Measurements from ENCODE around the gene GP5.

DNA sequence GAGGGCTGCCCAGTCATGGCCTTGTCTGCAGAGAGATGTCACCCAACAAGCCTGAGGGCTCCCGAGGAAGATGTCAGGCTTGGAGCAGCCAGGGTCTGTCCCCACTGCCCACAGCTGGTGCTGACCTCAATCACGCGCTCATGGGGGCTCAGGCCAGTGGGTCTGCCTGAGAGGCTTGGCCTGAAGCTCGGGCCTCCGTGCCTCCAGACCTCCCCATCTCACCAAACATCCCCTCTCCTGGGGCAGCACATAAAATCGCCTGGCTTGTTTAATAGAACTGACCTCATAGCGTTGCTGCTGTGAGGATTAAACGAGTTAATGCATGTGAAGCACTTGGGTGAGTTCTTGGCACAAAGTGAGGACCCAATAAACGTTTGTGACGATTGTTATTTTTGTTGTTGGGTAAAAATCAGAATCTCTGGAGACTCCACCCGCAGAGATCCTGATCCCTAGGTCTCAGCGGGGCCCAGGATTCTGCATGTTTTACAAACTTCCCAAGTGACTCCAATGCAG, 33.0 kb downstream of the GP5 start:
- TF ChIP-seq, protein P1, sequence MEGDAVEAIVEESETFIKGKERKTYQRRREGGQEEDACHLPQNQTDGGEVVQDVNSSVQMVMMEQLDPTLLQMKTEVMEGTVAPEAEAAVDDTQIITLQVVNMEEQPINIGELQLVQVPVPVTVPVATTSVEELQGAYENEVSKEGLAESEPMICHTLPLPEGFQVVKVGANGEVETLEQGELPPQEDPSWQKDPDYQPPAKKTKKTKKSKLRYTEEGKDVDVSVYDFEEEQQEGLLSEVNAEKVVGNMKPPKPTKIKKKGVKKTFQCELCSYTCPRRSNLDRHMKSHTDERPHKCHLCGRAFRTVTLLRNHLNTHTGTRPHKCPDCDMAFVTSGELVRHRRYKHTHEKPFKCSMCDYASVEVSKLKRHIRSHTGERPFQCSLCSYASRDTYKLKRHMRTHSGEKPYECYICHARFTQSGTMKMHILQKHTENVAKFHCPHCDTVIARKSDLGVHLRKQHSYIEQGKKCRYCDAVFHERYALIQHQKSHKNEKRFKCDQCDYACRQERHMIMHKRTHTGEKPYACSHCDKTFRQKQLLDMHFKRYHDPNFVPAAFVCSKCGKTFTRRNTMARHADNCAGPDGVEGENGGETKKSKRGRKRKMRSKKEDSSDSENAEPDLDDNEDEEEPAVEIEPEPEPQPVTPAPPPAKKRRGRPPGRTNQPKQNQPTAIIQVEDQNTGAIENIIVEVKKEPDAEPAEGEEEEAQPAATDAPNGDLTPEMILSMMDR (IDR thresholded peaks at IDR 0.05; ENCODE audit: low read depth, low read length): no peak
- no peak for TF ChIP-seq EZH2phosphoT487 (IDR thresholded peaks at IDR 0.05; ENCODE audit: low read depth)
